NCI-H2107 treated with DMSO at 0.1 percent for 48 hours (cell line): ENCODE data around the gene RNF213.
"Not testable (repeated sequence)": the region's sequence is repeated elsewhere in the genome, so short reads cannot be mapped to it uniquely, and the experiment has no call there.

ENCODE experiments used
- DNase-seq: peaks from one replicate; lab custom pipeline; 2025; ENCODE audit not compliant: unreplicated experiment; lab: John Stamatoyannopoulos, UW

The RNF213 gene

DNA sequence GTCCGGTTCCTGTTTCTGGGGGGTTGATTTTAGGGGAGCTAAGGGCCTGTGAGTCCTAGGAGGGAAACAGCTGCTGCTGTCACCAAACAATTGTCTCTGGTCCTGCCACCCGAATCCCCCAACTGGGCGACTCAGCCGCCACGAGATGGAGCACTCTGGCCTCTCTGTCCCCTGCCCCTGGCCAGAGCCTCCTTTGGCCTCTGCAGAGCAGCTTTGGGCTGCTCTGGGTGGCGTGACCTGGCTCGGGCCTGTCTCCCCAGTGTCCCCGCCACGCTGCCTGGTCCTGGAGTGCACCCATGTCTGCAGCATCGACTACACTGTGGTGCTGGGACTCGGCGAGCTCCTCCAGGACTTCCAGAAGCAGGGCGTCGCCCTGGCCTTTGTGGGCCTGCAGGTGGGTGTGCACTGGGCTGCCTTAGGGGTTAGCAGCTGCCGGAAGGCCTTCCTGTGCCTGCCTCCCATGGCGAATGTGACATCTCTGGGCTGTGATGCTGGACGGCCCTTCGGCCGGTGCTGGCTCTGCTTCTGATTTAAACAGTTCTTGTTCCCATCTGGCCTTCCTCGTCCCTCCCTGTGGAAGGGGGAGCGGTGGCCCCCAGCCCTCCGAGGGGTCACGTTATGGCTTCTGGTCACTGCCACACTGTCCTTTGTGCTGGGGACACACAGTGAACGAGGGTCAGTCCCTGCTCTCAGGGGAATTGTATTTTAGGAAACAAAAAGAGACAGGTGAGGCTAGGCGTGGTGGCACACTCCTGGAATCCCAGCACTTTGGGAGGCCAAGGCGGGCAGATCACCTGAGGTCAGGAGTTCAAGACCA, 11.6 kb upstream of the RNF213 start:
- DNase-seq, result no peak

DNA sequence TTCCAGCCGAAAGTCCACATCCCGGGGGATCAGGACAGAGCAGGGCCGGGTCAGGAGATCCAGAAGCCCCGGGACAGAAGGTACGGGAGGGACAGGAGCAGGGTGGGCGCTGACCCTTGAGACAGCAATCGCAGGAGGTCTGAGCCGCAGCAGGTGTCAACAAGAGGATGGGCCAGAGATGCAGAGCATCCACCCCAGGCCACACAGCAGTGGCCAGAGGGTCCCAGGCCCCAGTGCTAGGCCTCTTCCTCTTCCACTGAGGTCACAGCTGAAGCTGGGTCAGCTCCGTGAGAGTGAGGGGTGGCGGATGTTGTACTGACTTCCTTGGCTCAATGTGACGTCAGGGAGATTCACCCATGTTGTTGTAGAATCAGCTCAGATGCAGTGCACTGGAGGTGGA, 8.7 kb upstream of the RNF213 start:
- no peak for DNase-seq

DNA sequence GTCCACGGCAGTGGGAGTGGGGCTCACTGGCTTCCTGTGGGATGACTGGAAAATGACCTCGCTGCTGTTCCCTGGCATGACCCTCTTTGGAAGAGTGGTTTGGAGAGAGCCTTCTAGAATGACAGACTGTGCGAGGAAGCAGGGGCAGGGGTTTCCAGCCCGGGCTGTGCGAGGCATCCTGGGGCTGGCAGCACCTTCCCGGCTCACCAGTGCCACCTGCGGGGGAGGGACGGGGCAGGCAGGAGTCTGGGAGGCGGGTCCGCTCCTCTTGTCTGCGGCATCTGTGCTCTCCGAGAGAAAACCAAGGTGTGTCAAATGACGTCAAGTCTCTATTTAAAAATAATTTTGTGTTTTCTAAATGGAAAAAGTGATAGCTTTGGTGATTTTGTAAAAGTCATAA, 7.8 kb upstream of the RNF213 start:
- DNase-seq, result peak; percentile 54

DNA sequence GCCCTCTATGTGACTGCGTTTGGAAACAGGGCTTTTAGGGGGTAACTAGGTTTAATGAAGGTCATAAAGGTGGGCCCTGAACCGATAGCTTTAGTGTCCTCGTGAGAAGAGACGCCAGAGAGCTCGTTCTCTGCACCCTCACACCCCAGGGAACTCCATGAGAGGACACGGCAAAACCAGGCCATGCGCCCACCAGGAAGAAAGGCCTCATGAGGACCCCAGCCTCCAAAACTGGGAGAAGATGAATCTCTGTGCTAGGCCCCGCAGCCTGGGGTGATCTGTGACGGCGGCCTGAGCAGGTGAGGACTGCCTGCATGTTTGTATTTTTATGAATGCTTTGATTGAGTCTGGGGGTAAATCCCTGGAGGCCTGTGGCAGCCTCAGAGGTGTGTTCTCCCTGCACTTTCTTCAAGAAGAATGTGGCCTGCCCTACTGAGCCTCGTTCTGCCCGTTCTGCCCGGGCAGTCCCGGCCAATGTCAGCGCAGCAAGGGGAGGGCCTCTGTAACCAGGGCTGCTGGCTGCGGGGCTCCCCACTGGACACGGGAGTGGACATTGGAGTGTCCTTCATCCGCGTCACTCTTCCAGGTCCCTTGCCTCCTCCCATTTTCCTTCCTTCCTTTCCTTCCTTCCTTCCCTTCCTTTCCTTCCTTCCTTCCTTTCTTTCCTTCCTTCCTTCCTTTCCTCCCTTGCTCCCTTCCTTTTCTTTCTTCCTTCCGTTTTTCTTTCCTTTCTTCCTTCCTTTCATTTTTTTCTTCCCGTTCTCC, 6.8 kb upstream of the RNF213 start:
- DNase-seq, result no peak

DNA sequence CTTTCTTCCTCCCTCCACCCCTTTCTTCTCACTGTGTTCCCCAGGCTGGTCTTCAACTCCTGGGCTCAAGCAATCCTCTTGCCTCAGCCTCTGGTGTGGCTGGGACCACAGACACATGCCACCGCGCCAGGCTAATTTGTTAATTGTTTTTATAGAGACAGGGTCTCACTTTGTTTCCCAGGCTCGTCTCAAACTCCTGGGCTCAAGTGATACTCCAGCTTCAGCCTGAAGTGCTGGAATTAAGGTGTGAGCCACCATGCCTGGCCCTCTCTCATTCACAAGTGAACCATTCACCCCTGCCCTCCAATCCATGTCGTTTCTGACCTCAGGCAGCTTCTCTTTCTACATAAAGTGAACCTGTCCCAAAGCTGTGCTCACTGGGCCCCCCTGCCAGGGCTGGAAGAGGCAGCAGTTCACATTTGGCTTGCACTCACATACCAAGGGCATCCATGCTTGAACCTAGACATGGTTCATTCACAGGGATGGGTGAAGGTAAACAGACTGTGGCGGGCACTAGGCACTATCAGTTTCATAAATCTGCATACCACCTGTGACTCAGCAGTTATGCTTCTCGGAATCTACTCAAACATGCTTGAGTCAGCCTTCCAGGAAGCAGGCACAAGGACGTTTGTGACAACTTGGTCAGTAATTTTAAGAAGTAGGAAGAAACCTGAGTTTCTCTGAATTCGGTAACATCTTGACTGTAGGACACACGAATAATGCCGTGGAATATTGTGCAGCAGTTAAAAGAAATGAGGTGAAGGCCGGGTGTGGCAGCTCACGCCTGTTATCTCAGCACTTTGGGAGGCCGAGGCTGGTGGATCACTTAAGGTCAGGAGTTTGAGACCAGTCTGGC, 6.0 kb upstream of the RNF213 start:
- peak; percentile 5 for DNase-seq

DNA sequence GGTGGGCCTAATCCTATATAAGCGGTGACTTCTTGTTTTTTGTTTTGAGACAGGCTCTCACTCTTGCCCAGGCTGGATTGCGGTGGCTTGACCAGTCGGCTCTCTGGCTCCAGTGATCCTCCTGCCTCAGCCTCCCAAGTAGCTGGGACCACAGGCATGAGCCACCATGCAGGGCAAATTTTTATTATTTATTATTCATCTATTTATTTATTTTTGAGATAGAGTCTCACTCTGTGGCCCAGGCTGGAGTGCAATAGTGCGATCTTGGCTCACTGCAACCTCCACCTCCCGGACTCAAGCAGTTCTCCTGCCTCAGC, 4.7 kb upstream of the RNF213 start:
- DNase-seq, result no peak

DNA sequence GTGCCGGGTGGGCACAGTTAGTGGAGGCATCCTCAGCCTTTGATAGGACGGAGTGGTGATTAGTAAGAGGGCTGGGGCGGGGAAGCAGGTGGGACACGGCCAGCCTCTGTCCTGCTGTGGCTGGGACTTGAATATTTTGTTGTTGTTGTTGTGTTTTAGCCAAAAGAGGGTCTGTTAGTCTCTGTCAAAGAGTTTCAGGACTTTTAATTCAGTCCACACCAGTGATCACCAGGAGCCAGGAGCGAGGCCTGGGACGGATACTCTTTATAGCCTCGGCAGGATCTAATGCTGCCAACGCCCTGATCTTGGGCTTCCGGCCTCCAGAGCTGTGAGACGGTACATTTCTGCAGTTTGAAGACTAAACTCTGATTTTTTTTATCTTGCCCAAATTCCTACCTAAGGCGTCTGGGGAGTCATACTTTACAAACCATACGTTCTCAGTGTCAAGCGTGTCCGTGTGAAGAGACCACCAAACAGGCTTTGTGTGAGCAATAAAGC, 2.9 kb upstream of the RNF213 start:
- DNase-seq, result no peak

DNA sequence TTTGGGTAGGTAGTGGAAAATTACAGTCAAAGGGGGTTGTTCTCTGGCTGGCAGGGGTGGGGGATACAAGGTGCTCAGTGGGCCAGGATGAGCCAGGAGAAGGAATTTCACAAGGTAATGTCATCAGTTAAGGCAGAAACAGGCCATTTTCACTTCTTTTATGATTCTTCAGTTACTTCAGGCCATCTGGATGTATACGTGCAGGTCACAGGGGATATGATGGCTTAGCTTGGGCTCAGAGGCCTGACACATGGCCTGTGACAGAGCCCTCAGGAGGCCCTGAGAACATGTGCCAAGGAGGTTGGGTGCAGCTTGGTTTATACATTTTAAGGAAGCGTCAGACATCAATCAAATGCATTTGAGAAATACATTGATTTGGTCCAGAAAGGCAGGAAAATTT, 2.4 kb upstream of the RNF213 start:
- not testable (repeated sequence) for DNase-seq

DNA sequence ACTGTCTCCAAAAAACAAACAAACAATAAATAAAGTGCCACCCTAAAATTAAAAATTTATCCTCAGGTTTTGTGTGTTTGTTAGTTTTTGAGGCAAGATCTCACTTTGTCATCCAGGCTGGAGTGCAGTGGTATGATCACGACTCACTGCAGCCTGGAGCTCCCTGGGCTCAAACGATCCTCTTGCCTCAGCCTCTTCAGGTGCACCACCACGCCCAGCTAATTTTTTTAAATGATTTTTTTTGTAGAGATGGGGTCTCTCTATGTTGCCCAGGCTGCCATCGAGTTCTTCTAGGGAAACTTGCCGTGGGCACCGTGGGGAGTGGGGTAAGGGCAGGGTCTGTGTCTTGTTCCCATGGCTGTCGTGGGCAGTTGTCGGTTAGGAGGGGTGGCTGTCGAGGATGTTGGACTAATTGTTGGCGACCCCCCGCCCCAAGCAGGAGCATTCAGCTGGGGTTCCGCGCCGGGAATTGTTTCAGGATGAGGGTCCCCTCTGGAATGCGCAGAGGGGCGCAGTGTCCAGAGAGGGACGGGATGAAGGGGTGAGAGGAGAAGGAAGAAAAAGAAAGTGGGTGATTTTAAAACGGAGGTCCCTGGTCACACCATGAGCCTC, 1.1 kb upstream of the RNF213 start:
- no peak for DNase-seq

DNA sequence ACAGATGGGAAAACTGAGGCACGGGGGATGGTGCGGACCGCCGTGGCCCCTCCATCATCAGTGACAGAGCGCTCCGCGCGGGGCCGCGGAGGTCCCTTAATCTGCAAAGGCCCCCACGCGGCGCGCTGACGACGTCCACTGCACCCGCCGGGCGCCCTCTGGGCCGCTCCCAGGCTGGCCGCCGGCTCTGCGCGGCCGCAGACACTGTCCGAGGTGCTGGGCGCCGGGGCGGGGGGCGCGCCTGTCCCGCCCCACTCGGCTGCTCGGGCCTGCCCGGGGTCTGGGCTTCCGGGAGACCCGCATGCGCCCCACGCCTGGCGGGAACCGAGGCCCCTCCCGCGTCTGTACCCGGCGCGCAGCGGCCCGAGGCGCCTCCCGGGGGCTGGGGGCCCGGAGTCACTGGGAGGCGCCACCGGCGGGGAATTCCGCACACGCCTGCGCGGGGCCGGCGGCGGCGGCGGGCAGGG, 550 bp upstream of the RNF213 start:
- no peak for DNase-seq

DNA sequence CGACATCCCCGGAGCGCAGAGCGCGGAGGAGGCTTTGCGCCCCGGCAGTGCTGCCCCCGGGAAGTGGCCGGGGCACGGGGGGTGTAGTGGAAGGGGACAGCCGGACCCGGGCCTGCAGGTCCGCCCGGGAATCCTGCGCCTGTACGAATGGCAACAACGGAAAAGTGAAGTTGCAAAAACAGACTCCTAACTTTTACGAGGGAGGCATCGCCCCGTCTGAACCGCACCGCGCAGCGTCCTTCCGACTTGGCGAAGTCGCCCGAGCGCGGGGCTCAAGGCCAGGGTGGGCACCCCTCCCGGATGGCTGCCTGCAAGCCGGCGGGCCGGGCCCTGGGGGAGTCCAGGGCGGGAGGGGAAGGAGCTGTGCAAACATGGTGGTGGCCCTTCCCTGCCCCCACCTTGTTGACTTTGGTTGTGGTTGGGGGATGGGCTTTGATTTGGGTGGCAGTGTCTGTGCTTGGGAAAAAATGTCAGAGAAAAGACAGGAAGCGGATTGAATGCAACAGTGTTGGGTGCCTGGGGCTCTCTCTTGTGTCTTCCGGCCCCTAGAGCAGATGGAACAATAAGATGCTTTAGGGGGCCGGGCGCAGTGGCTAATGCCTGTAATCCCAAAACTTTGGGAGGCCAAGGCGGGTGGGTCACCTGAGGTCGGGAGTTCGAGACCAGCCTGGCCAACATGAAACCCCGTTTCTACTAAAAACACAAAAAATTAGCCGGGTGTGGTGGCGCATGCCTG, 675 bp downstream of the RNF213 start:
- DNase-seq, result no peak

DNA sequence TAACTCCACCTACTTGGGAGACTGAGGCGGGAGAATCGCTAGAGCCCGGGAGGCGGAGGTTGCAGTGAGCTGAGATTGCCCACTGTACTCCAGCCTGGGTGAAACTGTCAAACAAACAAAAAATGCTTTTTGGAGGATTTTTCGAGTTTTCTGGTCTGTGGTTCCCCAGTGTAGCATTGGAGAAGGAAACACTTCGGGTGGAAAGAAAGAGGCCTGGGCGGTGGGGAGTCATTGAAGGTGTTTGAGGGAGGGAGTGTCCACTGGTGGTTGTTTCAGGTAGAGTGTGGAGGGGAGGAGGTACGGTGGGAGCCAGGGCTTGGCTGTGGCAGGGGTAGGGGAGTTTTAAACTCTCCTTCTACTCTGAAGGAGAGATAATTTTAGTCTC, 1.2 kb downstream of the RNF213 start:
- no peak for DNase-seq

DNA sequence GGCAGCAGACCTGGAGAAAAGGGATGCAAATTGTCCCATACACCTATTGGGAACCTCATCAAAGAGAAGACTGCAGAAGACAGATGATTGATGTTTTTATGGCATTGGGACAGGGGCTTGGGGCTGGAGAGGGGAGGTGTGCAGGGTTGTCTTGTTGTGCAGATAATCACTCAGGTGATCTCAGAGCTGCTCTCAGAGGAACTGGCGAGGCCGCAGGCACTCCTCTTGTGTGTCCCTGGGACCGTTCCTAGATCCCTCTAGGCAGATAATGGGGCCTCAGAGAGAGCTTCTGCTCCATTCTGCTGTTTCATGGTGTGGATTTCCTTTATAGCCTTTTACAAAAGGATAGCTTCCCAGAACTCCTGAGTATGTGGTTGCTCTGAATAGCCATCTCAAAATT, 1.6 kb downstream of the RNF213 start:
- DNase-seq, result peak; percentile 6

DNA sequence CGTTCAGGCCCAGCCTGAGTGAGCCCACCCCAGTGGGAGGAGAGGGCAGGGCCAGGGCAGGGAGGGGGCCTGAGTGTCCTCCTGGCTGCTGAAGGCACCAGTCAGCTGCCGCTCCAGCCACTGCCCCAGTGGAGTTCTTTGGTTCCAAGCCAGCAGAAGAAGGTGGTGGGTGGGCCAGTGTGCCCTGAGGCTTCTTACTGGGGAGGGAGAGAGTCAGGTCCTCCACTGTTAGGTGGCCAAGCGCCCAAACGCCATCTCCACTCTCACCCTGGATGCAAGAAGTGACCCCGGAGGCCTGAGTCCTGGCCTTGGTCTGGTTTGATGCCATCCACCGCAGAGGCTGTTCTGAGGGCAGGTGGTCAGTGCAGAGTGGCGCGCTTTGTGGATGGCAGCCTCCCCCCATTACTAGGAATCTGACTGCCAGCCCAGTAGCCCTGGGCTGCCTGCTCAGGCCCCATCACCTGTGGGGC, 2.2 kb downstream of the RNF213 start:
- no peak for DNase-seq

DNA sequence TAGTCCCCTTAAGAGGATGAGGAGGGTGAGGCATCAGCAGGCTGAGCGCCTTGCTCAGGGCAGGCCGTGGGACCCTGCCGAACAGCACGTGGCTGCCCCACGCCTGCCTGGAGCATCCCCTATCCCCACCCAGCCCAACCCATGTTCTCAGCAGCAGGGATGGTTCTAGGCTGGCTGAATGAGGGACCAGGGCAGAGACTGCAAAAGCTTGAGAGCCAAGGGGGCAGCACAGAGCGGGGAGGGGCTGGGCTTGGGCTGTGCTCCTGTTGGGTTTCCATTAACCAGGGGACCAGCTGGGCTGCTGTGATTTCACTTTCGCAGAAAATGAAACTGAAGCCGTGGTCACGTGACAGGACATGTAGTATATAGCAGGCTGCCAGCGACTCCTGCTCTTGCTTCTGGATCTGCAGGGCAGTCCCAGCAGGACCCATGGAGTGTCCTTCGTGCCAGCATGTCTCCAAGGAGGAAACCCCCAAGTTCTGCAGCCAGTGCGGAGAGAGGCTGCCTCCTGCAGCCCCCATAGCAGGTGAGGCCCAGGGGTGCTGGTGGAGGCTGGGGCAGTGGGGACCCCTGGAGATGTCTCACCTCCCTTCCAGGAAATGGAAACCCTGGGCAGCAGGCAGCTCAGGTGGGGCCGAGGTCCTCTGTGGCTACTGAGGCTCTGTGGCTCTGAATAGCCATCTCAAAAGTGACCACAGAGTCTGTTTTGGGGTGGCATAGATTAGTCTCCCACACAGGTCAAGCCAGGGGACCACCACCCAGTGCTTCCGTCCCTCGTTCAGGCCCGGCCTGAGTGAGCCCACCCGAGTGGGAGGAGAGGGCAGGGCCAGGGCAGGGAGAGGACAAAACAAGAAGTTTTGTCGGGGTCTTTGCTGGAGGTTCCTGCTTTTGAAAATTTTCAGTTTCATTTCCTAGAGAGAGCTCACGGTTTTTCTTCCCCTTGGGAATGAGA, 2.9 kb downstream of the RNF213 start:
- DNase-seq, result peak; percentile 73

DNA sequence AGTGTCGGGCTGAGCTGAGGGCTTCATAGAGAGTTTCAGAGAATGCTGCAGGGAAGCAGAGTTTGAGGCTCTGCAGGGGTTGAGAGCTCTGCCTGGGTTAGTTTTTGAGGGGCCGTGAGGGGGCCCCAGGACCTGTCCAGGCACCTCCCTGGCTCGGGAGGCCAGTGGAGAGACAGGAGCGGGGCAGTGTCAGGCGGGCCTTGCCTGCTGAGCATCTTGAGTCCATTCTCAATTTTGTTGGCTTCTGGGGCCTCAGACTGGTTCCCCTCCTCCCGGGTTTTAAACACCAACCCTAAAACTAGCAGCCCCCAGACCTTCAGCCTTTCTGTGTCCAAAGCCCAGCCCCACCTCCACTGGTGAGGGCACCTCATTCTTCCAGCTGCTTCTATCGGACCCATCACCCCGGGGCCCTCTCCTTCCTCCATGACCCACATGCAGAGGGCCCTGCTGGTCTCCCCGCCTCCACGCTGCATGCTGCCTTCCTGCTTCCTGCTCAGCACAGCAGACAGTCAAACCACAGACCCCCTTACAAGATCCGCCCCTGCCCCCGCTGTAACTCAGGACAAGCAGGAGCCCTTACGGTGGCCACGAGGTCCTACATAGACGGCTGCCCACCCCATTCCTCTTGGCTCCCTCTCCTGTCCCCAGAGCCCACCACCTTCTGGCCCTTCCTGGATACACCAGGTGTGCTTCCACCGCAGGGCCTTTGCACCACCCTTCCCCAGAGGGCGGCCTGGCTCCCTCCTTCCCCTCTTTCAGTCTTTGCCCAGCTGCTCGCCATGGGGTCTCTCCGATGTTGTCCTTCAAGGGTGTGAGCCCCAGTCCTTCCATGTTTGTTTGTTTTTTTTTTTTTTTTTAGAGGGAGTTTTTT, 3.8 kb downstream of the RNF213 start:
- DNase-seq, result no peak

DNA sequence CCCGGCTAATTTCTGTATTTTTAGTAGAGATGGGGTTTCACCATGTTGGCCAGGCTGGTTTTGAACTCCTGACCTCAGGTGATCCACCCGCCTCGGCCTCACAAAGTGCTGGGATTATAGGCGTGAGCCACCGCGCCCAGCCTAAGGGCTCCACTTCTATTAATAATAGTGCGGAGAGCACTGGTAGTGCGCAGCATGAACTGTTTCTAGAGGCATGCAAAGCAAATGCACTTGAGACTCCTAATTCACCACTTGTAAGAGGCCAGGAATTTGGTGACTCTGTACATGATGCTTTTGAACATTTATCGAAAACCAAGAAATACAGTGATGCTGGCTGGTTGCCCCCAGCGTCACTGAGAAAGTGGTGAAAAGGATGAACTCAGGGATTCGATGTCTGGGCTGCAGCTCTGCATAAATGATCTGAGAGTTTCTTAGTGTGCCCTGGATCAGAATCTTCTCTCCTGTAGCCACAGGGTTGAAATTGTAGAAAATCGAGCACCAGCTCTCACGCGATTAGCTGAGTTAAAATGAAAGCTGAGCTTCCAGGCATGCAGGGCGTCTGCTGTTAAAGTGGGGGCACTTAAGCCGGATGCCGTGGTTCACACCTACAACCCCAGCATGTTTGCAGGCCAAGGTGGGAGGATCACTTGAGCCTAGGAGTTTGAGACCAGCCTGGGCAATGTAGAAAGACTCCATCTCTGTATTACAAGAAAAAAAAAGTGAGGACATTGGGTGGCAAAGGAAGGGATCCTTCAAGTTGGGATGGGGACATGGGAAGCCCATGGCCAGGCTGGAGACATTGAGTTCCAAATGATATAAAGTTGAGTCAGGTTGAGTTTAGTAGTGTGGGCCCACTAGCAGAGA, 4.8 kb downstream of the RNF213 start:
- no peak for DNase-seq
